ENCODE data around the gene TTC24. TPM values are rescaled to one million over a fixed set of nuclear protein-coding genes. Genes with fewer than 3 reads are reported as not detected.
"Not testable (repeated sequence)": the region's sequence is repeated elsewhere in the genome, so short reads cannot be mapped to it uniquely, and the experiment has no call there.

Gene TTC24
- total and polyA plus RNA-seq, 4 donors: 0.12 to 0.31 (median 0.23) TPM; not detected in 1

DNA sequence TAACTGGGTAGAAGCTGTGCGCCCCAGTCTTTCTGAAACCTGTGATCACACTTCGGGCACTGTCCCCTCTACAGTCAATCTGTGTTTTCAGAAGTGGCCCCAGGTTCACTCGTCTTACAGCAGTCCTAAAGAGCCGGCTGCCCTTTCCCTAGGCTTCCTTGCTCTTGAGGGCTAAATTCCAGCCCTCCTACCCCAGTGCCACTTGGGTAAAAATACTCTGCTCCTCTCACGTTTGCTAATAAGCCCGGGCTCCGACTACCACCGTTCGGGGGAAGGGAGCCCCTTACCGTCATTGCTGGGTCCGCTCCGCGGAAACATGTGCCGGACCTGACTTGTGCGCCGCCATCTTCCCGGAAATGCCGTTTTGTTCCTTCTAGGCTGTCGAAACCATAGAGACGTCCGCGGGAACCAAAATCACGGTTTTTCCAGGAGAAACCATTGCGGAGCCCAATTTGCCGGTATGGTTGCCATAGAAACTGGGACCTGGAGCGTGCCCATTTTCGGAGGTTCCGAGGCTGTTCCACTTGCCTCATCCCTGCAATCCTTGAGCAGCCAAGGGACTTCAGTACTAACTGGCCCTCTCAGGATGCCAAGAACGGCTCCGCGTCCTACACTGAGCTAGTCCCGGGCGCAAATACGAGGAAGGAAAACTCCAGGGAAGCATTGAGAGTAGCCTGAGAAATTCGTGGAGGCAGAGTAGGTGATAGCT, 21.8 kb downstream of the TTC24 start, which contains the start of gene GPATCH4:
GPATCH4 (minus strand) TSS at position 358 of the 709 bp plus-strand sequence.
- 0 to 1% methylated on average over 35 of the region's 35 CpGs for WGBS, 2 donors
- Histone ChIP-seq H3K27ac (ENCODE audit: low read depth in 1 of 2, low read length in 1 of 2) (peak within 1 kb of the TSS; percentile 34 to 63), H3K36me3 (ENCODE audit: control insufficient read depth in 4 of 4, insufficient read depth in 4 of 4, low read length in 4 of 4) (peaks cover 3 to 14% (median 10%) of the 10 kb centered on the region in 4 donors), H3K4me1 (ENCODE audit: control insufficient read depth in 5 of 5, insufficient read depth in 5 of 5, low read length in 5 of 5) (peaks cover 3 to 10% (median 6%) of the 10 kb centered on the region in 5 donors), H3K4me3 (peak within 1 kb of the TSS; percentile 75), H3K9ac (ENCODE audit: insufficient read depth in 1 of 2, low read length in 2 of 2) (peak within 1 kb of the TSS; percentile 31 to 73), H3K9me3 (ENCODE audit: control insufficient read depth in 4 of 4, insufficient read depth in 3 of 4, low read length in 3 of 4) (no peaks in the 10 kb centered on the region), H3K27me3 (ENCODE audit: control insufficient read depth in 3 of 3, insufficient read depth in 3 of 3, low read length in 2 of 3) (no peaks in the 10 kb centered on the region)
- peak; percentile 84 to 89 (median 87) for DNase-seq
- peak; percentile 83 for ATAC-seq (ENCODE audit: insufficient read depth, low FRiP score)
- TF ChIP-seq, protein P1, sequence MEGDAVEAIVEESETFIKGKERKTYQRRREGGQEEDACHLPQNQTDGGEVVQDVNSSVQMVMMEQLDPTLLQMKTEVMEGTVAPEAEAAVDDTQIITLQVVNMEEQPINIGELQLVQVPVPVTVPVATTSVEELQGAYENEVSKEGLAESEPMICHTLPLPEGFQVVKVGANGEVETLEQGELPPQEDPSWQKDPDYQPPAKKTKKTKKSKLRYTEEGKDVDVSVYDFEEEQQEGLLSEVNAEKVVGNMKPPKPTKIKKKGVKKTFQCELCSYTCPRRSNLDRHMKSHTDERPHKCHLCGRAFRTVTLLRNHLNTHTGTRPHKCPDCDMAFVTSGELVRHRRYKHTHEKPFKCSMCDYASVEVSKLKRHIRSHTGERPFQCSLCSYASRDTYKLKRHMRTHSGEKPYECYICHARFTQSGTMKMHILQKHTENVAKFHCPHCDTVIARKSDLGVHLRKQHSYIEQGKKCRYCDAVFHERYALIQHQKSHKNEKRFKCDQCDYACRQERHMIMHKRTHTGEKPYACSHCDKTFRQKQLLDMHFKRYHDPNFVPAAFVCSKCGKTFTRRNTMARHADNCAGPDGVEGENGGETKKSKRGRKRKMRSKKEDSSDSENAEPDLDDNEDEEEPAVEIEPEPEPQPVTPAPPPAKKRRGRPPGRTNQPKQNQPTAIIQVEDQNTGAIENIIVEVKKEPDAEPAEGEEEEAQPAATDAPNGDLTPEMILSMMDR (IDR thresholded peaks at IDR 0.05; ENCODE audit: control extremely low read depth, extremely low read depth): no peak

DNA sequence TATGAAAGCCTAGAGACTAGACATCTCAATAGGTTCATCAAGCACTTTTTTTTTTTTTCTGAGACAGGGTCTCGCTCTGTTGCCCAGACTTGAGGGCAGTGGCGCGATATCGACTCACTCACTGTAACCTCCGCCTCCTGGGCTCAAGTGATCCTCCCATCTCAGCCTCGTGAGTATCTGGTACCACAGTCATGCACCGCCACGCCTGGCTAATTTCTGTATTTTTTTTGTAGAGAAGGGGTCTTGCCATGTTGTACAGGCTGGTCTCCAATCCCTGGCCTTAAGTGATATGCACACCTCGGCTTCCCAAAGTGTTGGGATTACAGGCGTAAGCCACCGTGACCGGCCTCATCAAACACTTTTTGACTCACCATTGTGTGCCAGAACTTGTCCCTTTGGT, 22.4 kb downstream of the TTC24 start:
- DNase-seq (no peak), ATAC-seq (ENCODE audit: insufficient read depth, low FRiP score) (no peak)
- Histone ChIP-seq H3K27ac (ENCODE audit: low read depth in 1 of 2, low read length in 1 of 2) (peak overlapping the region in 1 of 2 donors; percentile 63), H3K27me3 (ENCODE audit: control insufficient read depth in 3 of 3, insufficient read depth in 3 of 3, low read length in 2 of 3) (no peaks in the 10 kb centered on the region), H3K9me3 (ENCODE audit: control insufficient read depth in 4 of 4, insufficient read depth in 3 of 4, low read length in 3 of 4) (no peaks in the 10 kb centered on the region), H3K9ac (ENCODE audit: insufficient read depth in 1 of 2, low read length in 2 of 2) (peak overlapping the region; percentile 31 to 73), H3K4me3 (no peak overlapping the region), H3K36me3 (ENCODE audit: control insufficient read depth in 4 of 4, insufficient read depth in 4 of 4, low read length in 4 of 4) (peaks cover 3 to 11% (median 9%) of the 10 kb centered on the region in 4 donors), H3K4me1 (ENCODE audit: control insufficient read depth in 5 of 5, insufficient read depth in 5 of 5, low read length in 5 of 5) (peaks cover 3 to 10% (median 6%) of the 10 kb centered on the region in 5 donors)
- WGBS, 2 donors: 77 to 79% methylated on average over 12 of the region's 12 CpGs
- TF ChIP-seq, protein P1 (IDR thresholded peaks at IDR 0.05; ENCODE audit: control extremely low read depth, extremely low read depth): no peak

DNA sequence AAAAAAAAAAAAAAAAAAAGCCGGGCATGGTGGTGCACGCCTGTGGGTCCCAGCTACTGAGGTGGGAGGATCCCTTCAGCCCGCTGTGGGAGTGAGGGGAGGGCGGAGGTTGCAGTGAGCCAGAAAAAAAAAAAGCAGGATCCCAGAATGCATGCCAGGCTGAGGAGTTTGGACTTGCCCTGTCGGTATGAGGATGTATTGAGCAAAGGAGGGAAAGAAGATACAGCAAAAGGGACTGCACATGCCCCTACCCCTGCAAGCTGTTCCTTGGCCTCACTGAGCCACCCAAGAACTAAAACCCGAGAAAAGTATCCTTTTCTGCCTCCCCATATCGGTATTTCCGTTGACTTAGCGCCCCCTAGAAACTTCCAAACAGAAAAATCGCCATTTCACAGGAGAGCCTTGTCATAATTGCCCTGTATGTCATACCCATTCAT, 23.1 kb downstream of the TTC24 start:
- H3K4me3 ChIP-seq: no peak overlapping the region
- H3K4me1 ChIP-seq (ENCODE audit: control insufficient read depth in 5 of 5, insufficient read depth in 5 of 5, low read length in 5 of 5): peaks cover 3 to 10% (median 6%) of the 10 kb centered on the region in 5 donors
- no peak overlapping the region for H3K9ac ChIP-seq (ENCODE audit: insufficient read depth in 1 of 2, low read length in 2 of 2)
- DNase-seq (no peak), ATAC-seq (ENCODE audit: insufficient read depth, low FRiP score) (no peak)
- H3K36me3 ChIP-seq (ENCODE audit: control insufficient read depth in 4 of 4, insufficient read depth in 4 of 4, low read length in 4 of 4): peaks cover 3 to 10% (median 5%) of the 10 kb centered on the region in 4 donors
- 36 to 47% methylated on average over 9 to 10 of the region's 10 CpGs for WGBS, 2 donors
- H3K9me3 ChIP-seq (ENCODE audit: control insufficient read depth in 4 of 4, insufficient read depth in 3 of 4, low read length in 3 of 4): no peaks in the 10 kb centered on the region
- H3K27ac ChIP-seq (ENCODE audit: low read depth in 1 of 2, low read length in 1 of 2): no peak overlapping the region
- no peaks in the 10 kb centered on the region for H3K27me3 ChIP-seq (ENCODE audit: control insufficient read depth in 3 of 3, insufficient read depth in 3 of 3, low read length in 2 of 3)
- TF ChIP-seq, protein P1 (IDR thresholded peaks at IDR 0.05; ENCODE audit: control extremely low read depth, extremely low read depth): no peak

DNA sequence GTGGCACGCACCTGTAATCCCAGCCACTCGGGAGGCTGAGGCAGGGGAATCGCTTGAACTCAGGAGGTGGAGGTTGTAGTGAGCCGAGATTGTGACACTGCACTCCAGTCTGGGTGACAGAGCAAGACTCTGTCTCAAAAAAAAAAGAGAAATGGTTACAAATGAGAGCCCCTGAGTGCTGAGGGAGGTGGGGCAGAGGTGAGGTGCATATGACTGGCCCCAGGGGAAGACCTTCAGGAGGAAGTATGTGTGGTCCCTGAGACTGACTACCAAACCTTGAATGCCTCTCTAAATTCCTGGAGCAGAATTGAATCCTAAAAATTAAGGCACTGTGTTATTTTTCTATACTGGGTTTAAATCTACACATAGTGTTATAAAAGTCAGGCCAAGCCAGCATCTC, 27.8 kb downstream of the TTC24 start:
- ATAC-seq (ENCODE audit: insufficient read depth, low FRiP score); H3K27me3 ChIP-seq (ENCODE audit: control insufficient read depth in 3 of 3, insufficient read depth in 3 of 3, low read length in 2 of 3); H3K4me3 ChIP-seq; H3K9ac ChIP-seq (ENCODE audit: insufficient read depth in 1 of 2, low read length in 2 of 2); H3K36me3 ChIP-seq (ENCODE audit: control insufficient read depth in 4 of 4, insufficient read depth in 4 of 4, low read length in 4 of 4); H3K27ac ChIP-seq (ENCODE audit: low read depth in 1 of 2, low read length in 1 of 2); H3K4me1 ChIP-seq (ENCODE audit: control insufficient read depth in 5 of 5, insufficient read depth in 5 of 5, low read length in 5 of 5); DNase-seq; H3K9me3 ChIP-seq (ENCODE audit: control insufficient read depth in 4 of 4, insufficient read depth in 3 of 4, low read length in 3 of 4): not testable (repeated sequence)
- 81 to 93% methylated on average over 4 of the region's 4 CpGs for whole genome bisulfite sequencing, 2 donors
